ENCODE data around the gene USP3.

USP3 gene

GRCh38 chr15:63504247-63504978 is at the start of gene USP3:
Gene USP3, plus strand, starts transcription at chr15:63504593. Its CDS starts 147 bp downstream, at chr15:63504740.
- peak; percentile 64 to 98 (median 91) for DNase-seq

GRCh38 chr15:63456258-63456657 is 48.1 kb upstream of the USP3 start:
- no peak for DNase-seq

- DNase-seq: peak in 5 of 56 donors; percentile 15 to 38 (median 21)
Measured at GRCh38 chr15:63457379-63457778, 47.0 kb upstream of the USP3 start.

- no peak for DNase-seq
Measured at GRCh38 chr15:63458026-63458425, 46.4 kb upstream of the USP3 start.

GRCh38 chr15:63458794-63459395 is 45.5 kb upstream of the USP3 start:
- DNase-seq: no peak

GRCh38 chr15:63460210-63461155 is 43.9 kb upstream of the USP3 start:
- no peak for DNase-seq

GRCh38 chr15:63461230-63461985 is 43.0 kb upstream of the USP3 start:
- DNase-seq: peak in 48 of 56 donors; percentile 12 to 85 (median 50)

- DNase-seq: no peak
Measured at GRCh38 chr15:63462088-63462487, 42.3 kb upstream of the USP3 start.

GRCh38 chr15:63463036-63463435 is 41.4 kb upstream of the USP3 start:
- DNase-seq: peak in 17 of 56 donors; percentile 6 to 67 (median 19)

- DNase-seq: no peak
Measured at GRCh38 chr15:63463793-63464192, 40.6 kb upstream of the USP3 start.

GRCh38 chr15:63465104-63465503 is 39.3 kb upstream of the USP3 start:
- no peak for DNase-seq

- DNase-seq: peak in 19 of 56 donors; percentile 6 to 54 (median 18)
Measured at GRCh38 chr15:63466378-63467192, 37.8 kb upstream of the USP3 start.

- no peak for DNase-seq
Measured at GRCh38 chr15:63469190-63469589, 35.2 kb upstream of the USP3 start.

GRCh38 chr15:63469984-63470383 is 34.4 kb upstream of the USP3 start:
- no peak for DNase-seq

- DNase-seq: no peak
Measured at GRCh38 chr15:63473007-63473748, 31.2 kb upstream of the USP3 start.

- no peak for DNase-seq
Measured at GRCh38 chr15:63473749-63473998, 30.7 kb upstream of the USP3 start.

- DNase-seq: peak in 1 of 56 donors; percentile 7
Measured at GRCh38 chr15:63473999-63474809, 30.2 kb upstream of the USP3 start.

- DNase-seq: no peak
Measured at GRCh38 chr15:63474810-63475316, 29.5 kb upstream of the USP3 start.

GRCh38 chr15:63475707-63476106 is 28.7 kb upstream of the USP3 start:
- no peak for DNase-seq
